GM21723 (cell line): ENCODE data around the gene BHMT2.

Source experiments
- ATAC-seq: cut with Tn5 transposase; IDR thresholded peaks from one replicate; pipeline ENCODE4 v1.9.1; 2021; ENCODE audit warnings: mild to moderate bottlenecking, moderate library complexity; ENCODE audit not compliant: unreplicated experiment

The BHMT2 gene

GRCh38 chr5:79062436-79062835 lies 7.1 kb upstream of the BHMT2 start:
- no peak for ATAC-seq

DNA sequence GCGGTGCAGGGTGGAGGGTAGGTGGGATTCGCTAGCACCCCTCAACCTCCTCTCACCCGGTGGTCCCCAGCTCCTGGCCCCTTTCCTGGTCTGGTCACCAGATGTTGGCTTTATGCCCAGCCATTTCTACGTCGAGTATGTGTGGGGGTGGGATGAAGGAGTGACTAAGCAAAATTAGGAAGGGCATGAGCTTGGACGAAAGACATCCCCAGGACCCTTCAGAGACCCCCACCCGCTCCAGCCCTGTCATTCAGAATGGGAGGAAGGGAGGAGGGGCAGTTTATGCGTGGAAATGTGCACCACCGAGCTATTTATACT lies 742 bp downstream of the BHMT2 start:
- no peak for ATAC-seq

- ATAC-seq: no peak
Measured at GRCh38 chr5:79074641-79075040, 5.1 kb downstream of the BHMT2 start.

GRCh38 chr5:79075646-79076426 lies 6.3 kb downstream of the BHMT2 start:
- ATAC-seq: no peak

DNA sequence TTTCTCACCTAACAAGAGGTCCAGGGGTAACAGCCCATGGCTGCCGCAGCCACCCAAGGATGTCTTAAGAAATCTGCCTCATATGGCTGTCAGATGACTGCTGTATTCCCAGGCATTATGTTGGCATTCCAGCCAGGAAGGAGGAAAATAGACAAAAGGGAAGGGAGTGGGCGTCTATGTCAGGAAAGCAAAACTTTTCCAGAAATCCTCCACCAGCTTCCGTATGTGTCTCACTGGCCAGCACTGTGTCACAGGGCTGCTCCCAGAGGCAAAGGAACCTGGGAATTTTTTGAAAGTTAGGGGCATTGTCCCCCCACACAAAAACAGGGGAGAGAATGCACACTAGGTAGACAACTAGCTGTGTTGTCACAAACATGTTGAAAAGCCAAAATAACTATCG lies 7.3 kb downstream of the BHMT2 start:
- no peak for ATAC-seq

GRCh38 chr5:79077680-79078365 lies 8.3 kb downstream of the BHMT2 start:
- ATAC-seq: no peak

DNA sequence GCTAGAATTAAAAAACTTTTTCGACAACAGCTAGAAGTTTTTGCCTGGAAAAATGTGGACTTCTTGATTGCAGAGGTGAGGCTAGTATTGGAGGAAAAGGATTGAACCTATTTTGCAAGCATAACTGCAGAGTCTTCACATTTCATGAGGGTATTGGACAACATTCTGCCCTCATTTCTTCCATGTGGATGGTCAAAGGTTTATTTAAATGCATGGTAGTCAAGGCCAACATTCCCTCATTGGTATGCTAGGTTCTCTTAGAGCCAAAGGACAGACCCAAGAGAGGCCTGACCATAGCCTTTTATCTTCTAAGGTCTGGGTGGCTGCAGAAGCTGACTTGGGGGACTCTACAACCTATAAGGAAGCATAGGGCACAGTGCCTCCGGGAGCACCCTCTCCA lies 11.2 kb downstream of the BHMT2 start:
- ATAC-seq: no peak

GRCh38 chr5:79081779-79082178 lies 12.2 kb downstream of the BHMT2 start:
- no peak for ATAC-seq

DNA sequence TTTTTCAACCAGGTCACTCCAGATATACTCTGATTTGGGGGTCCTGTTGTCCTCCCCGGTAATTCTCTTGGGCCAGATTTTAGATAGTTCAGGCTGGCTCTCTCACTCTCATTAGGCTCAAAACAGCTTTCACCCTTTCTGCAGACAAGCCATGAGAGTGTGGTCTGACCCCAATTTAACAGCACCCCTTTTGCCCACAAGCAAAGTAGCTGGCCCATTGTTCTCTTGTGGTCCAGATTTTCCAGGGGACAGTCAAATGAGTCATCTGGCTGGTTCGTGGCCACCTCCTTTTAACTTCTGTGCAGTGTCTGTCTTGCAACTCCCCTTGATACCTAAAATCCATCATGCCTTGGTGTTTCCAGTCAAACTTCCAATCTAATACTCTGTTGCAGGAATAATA lies 16.5 kb downstream of the BHMT2 start:
- ATAC-seq: no peak

GRCh38 chr5:79088507-79088906 lies 18.9 kb downstream of the BHMT2 start:
- ATAC-seq: no peak

- no peak for ATAC-seq
Measured at GRCh38 chr5:79091064-79091463, 21.5 kb downstream of the BHMT2 start.

DNA sequence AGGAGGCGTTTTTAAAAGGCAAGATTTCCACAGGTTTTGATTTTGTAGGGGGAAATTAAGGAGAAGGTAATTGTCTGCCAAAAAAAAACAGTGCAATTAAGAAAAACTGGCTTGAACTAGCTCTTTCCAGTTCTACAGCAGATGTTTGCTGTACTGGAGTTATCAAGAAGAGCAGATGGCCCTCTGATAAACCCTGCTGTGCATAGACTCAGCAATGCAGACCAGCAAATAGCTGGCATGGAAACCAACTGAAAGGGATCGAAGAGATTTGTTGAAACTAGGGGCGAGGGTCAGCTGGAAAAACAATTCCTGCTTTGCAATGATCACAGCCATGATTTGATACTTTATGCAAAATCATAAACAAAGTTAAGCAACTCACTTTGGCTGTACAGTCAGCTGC lies 24.2 kb downstream of the BHMT2 start:
- ATAC-seq: no peak

DNA sequence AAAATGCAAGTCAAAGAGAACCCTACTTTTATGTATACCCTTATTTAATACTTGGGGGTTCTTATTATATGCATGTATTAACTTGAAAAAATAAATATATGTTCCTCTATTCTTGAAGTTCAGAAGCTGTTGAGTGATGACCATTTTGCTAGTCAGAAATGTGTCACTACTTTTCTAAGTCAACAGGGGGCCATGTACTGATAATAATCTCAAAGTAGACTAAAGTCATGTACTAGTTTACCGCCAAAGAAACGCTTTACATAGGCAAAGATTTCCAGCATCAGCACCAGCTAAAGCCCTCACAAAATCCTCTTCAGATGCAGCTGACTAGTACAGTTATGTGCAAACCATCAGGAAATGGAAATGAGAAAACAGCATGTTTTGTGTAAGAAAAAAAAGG lies 36.3 kb downstream of the BHMT2 start:
- ATAC-seq: no peak

DNA sequence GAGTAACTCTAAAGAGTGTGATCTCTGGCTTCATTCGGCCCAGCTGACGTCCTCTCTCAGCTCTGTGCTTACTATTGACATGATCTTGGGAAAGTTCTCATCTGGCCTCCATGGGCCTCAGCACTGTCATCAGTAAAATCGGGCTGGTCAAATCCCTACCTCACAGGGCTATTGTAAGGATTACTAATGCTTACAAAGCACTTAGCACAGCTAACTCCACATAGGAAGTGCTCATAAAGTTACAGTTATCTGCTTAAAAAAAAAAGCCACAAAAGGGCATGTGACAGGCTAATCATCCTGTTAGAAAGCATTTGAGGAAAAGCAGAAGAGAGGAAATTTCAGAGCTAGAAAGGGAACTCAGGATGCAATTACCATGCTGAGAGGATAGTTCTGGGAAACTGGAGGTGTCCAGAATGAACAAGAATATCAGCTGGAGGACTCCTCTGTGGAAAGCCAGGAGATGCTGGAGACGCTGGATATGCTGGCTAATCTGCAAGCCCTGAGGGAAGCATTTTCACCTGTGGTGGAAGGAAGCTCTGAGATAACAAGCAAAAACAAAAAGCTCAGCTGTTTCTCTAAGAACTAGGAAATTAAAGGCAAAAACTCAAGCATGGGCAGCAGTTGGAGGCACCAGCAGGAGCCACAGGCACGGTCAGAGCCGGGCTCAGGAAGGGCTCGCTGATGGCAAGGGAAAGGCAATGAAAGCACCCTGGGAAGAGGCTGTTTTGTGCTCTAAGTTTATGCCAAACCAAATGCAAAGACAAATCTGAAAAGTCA lies 37.6 kb downstream of the BHMT2 start:
- no peak for ATAC-seq

GRCh38 chr5:79108086-79108485 lies 38.5 kb downstream of the BHMT2 start:
- ATAC-seq: no peak

DNA sequence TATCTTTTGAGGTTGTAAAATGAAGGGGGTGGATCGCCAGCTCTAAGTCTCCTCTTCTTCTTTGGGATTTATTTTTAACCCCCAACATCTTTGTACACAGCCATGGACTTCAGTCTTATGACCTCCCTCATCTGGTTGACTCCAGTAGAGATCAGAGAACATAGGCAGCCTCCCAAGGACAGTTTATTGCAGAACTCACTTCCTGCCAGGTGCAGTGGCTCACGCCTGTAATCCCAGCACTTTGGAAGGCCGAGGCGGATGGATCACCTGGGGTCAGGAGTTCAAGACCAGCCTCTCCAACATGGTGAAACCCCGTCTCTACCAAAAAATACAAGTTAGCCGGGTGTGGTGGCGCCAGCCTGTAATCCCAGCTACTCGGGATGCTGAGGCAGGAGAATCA lies 39.2 kb downstream of the BHMT2 start:
- no peak for ATAC-seq

DNA sequence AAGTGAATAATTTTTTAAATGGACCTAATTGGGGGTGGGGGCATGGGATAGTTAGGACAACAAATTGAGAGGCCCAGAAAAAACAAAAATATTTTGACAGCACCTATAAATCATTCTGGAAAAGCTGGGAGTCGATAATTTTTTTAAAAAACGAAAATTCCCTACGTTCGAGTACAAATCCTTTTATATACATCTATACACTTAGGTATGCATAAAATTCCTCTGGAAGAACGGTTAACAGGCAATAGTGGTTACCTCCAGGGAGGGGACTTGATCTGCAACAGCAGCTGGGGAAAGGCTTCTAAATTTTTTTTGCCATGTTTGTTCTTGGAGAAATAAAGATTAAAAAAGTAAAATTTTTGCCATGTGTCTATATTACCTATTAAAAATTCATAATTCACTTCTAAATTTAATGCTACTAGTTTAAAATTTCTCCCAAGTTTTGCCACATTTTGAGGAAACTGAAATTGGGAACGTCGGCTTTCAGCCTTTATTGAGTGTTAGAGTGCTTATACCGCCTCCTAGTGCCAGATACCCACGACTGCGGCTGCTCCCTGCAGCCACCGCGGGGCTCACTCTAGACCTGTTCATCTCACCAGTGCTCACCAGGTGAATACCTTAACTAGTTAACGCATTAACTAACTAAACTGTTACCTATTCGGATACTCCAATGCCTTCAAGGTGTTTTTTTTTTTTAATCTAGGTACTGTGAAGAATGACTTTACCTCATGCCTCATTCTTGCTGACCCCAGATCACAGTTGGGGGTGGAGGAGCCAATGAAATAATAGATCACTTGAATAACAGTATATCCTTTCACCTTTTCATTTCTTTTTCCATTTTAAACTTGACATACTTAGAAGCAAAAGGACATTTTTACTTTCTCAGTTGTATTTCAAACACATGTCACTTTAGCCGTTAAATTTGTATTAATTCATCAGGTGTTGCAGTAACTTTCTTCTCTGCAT lies 40.2 kb downstream of the BHMT2 start:
- ATAC-seq: no peak

- ATAC-seq: no peak
Measured at GRCh38 chr5:79111387-79111959, 41.9 kb downstream of the BHMT2 start, which contains the start of gene BHMT. Gene BHMT (plus strand): TSS chr5:79111809. CDS start chr5:79111886, 77 bp downstream.

- no peak for ATAC-seq
Measured at GRCh38 chr5:79111960-79112702, 42.6 kb downstream of the BHMT2 start.

GRCh38 chr5:79112703-79113058 lies 43.1 kb downstream of the BHMT2 start:
- ATAC-seq: no peak
